Colon (tissue), 2 donors: ENCODE results near the gene NTMT2.
"Not testable (repeated sequence)": the region's sequence is repeated elsewhere in the genome, so short reads cannot be mapped to it uniquely, and the experiment has no call there.

Experiments used
- FAIRE-seq: peaks from 2 replicates; lab custom pipeline; 2012; peaks lifted over from hg19 to GRCh38; lab: Jason Lieb, UNC
- donor health status: control.
- donor health status: control.

NTMT2 gene

DNA sequence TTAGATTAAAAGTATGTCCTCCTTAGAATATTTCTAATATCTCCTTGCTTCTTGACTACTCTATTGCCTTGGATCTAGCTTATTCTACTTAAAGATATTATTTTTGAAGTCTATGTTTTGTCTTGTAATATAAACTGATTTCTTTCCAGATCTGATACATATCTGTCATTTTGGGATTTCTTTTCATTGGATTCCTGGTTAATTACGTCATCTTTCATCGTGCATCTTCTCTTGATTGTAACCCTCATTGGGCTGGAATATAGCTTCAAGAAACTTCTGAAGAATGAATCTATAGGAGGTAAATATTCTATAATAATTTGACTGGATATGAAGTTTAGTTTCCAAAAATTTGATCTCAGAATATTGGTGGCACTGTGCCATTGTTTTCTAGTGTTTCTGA is 12.1 kb downstream of the NTMT2 start:
- no peak for FAIRE-seq

GRCh38 chr1:170162459-170163246 is 16.9 kb downstream of the NTMT2 start:
- no peak for FAIRE-seq

DNA sequence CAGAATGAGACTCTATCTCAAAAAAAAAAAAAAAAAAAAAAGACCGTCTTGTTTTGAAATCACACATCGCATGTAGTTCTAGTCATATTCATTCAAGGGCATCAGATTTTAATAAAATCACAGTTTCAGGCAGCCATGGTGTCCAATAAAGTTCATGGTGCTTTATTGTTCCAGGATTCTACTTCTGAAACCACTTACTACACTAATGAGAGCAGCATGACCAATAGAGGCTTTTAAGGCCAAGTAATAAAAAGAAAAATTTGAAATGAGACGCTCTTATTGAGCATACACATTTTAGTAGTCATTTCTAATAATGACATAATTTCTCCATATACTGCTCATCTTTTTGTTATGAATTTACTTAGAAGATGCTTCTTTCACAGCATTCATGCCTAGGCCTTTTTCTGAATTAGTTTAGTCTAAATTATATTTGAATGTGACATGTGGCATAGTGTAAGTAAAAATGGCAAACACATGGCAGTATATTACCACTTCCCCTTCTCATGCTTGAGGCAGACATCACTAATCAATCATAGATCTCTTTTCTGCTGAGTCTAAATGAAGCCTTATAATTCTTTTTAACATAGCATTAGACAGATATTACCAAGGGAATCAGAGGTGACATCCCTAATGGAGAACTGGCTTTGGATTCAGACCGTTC is 18.5 kb downstream of the NTMT2 start:
- FAIRE-seq: no peak

- no peak for FAIRE-seq
Measured at GRCh38 chr1:170166518-170167180, 20.9 kb downstream of the NTMT2 start.

DNA sequence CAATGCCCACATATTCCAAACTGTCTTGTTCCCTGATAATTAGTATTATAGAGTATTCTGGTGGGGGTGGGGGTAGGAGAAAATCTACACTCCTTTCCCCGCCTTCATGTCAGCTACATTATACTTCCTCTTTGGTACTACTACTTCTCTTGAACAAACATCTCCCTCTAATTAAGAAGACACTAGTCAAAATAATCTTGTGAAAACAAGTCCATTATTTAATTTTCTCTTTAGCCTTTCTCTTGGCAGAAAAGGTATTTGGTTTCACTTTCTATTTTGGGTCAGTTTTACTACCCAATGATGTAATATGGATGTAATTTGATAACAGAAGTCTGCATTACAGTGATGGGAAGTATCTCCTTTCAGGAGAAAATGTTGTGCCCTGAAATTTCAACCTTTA is 22.5 kb downstream of the NTMT2 start:
- FAIRE-seq: no peak

DNA sequence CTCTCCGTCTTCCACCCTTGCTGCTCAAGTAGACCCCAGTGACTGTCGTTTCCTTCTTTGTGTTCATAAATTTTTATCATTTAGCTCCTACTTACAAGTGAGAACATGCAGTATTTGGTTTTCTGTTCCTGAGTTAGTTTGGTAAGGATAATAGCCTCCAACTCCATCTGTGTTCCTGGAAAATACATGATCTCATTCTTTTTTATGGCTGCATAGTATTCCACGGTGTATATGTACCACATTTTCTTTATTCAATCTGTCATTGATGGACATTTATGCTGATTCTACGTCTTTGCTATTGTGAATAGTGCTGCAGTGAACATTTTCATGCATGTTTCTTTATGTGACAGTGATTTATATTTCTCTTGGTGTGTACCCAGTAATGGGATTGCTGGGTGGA is 24.8 kb downstream of the NTMT2 start:
- not testable (repeated sequence) for FAIRE-seq

GRCh38 chr1:170174395-170174794 is 28.6 kb downstream of the NTMT2 start:
- FAIRE-seq: no peak

GRCh38 chr1:170175041-170175440 is 29.3 kb downstream of the NTMT2 start:
- FAIRE-seq: no peak

- FAIRE-seq: no peak
Measured at GRCh38 chr1:170175484-170175883, 29.7 kb downstream of the NTMT2 start.

DNA sequence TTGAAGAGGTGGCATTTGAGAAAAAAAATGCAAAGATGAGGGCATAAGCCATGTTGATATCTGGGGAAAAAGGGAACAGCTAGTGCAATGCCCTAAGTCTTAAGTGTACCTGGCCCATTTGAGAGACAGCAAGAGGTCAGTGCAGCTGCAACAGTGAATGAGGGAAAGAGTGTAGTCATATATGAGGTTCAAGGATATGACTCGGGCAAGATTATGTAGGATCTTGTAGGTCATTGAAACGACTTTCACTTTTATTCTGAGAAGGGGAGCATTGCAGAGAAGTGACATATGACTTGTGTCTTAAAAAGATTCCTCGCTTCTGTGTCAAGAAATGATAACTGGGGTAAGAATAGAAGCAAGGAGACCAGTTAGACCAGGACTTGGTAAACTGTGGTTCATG is 31.0 kb downstream of the NTMT2 start:
- no peak for FAIRE-seq

- no peak for FAIRE-seq
Measured at GRCh38 chr1:170182442-170182841, 36.7 kb downstream of the NTMT2 start.

GRCh38 chr1:170192546-170192945 is 46.8 kb downstream of the NTMT2 start:
- FAIRE-seq: no peak

DNA sequence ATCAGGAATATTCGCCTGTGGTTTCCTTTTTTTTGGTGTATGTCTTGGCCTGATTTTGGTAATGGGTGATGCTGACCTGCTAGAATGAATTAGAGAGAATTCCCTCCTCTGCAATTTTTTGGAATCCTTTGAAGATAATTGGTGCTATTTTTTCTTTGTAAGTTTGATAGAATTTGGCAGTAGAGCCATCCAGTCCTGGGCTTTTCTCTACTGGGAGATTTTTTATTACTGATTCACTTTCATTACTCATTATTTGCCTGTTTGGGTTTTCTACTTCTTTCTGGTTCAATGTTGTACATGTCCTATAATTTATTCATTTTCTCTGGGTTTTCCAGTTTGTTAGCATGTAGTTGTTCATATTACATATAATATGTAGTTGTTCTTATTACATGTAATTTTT is 48.7 kb downstream of the NTMT2 start:
- no peak for FAIRE-seq

DNA sequence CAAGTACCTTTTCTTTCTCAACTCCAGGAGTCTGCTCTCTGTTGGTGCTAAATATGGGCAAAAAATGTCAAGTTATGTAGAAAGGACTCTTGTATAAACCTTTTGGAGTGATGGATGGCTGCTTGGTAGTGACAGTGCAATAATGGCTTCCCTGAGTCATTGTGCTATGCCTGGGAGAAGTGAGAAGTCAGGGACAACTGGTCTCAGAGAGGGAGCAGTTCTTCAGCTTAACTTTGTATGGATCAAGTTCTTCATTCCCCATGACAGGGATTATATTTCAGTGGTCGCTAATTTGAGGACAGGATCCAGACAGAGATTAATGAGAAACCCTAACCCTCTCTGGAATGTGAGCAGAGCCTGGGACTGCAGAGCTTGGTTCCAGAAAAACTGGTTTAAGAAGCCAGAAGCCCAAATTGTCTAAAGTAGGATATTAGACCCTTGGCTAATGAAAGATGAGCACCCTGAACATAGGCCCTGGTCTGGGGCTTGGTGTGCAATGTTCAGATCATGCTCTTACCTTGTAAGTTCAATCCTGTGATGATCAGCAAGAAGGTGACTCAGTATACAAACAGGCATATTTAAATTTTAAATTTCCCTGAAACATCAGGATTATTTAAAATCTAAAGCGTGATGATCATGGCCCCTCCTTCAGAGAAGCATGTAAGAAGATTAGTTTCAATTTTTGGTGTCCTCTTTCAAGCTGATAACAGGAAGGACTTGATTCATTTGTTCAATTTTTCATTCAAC is 50.9 kb downstream of the NTMT2 start:
- no peak for FAIRE-seq

DNA sequence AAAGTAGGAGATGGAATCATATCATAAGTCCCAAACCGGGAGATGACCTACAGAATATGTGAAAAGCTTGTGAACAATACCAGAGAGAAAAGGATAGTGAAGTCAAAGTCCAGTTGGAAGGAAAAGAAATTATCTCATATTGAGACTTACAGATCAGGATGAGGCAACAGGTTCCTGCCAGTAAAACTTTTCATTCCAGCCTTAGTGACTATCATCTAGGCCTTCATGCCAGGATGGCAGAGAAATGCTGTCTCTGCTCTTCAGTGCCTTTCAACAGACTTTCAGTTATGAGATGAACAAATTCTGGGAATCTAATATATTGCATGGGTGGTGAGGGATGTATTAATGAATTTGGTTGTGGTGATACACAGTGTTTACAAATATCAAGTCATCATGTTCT is 52.3 kb downstream of the NTMT2 start:
- FAIRE-seq: no peak

DNA sequence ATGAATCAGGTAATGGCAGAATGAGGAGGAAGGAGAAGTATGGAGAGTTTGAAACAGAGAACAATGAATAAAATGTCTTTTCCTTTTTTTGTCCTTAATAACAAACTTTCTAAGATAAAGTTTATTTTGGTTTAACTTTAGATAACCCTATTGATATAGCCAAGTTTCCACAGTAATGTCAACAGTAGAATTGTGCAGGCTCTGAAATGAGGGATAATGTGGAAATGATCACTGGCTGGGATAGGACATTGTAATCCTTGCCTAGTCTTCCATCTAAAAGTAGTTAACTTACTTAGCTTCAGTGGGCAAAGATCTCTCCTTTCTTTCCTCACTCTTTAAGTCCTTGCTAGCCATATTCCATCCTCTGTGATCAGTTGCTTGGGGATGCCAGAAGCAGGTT is 52.8 kb downstream of the NTMT2 start:
- FAIRE-seq: no peak

GRCh38 chr1:170200161-170200560 is 54.4 kb downstream of the NTMT2 start:
- FAIRE-seq: no peak

- no peak for FAIRE-seq
Measured at GRCh38 chr1:170200621-170201397, 55.0 kb downstream of the NTMT2 start.

GRCh38 chr1:170203693-170204092 is 57.9 kb downstream of the NTMT2 start:
- no peak for FAIRE-seq

- no peak for FAIRE-seq
Measured at GRCh38 chr1:170204121-170204520, 58.4 kb downstream of the NTMT2 start.

DNA sequence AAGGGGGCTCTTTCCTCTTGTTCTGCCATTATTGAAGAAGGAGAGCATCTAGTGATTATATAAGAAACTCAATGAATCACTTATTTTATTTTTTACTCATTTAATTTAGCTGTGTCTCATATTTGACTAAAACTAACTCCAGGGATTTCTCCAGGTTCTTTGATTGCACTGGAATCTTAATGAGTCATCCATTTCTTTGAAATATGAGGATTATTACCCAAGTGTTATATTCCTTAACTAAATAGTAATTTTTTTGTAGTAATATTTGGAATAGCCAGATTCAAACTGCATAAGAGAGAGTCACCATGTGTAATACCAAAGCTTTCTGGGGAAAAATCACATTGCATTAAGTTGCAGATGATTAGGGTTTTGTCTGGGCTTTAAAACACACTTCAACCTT is 59.5 kb downstream of the NTMT2 start:
- no peak for FAIRE-seq

GRCh38 chr1:170209125-170209524 is 63.4 kb downstream of the NTMT2 start:
- FAIRE-seq: no peak
